ENCODE results near the gene SVEP1. TPM values are rescaled to one million over a fixed set of nuclear protein-coding genes. Genes with fewer than 3 reads are reported as not detected.

The SVEP1 gene
- polyA plus RNA-seq, 1 experiment = 24.8 TPM

- no peaks in the 10 kb centered on the region for H3K36me3 ChIP-seq (ENCODE audit: control insufficient read depth, insufficient read depth, low read length)
- no peak for DNase-seq (ENCODE audit: low read depth)
- H3K27me3 ChIP-seq (ENCODE audit: control insufficient read depth, insufficient read depth, low read length) = no peaks in the 10 kb centered on the region
- TF ChIP-seq CTCF (IDR thresholded peaks at IDR 0.05; ENCODE audit: insufficient read depth, low read depth, low read length) = no peak
- ChIA-PET POLR2A (no interaction called here), CTCF (no interaction called here)
- H3K4me3 ChIP-seq (ENCODE audit: low read depth, low read length) = no peak overlapping the region
These were observed 6.2 kb downstream of the SVEP1 start for GRCh38 chr9:110573305-110573704.

- Histone ChIP-seq H3K27me3 (ENCODE audit: control insufficient read depth, insufficient read depth, low read length) (no peaks in the 10 kb centered on the region), H3K36me3 (ENCODE audit: control insufficient read depth, insufficient read depth, low read length) (0 out of 2 replicates have a peak, but pooled peaks cover 3% of the 10 kb centered on the region), H3K4me3 (ENCODE audit: low read depth, low read length) (no peak overlapping the region)
- no peak for DNase-seq (ENCODE audit: low read depth)
- no peak for TF ChIP-seq CTCF (IDR thresholded peaks at IDR 0.05; ENCODE audit: insufficient read depth, low read depth, low read length)
- CTCF ChIA-PET = no interaction called here
- POLR2A ChIA-PET = no interaction called here
These were observed 7.6 kb downstream of the SVEP1 start for GRCh38 chr9:110571801-110572483.

- ChIA-PET CTCF (no interaction called here), POLR2A (no interaction called here)
- Histone ChIP-seq H3K36me3 (ENCODE audit: control insufficient read depth, insufficient read depth, low read length) (peaks cover 7% of the 10 kb centered on the region), H3K4me3 (ENCODE audit: low read depth, low read length) (no peak overlapping the region), H3K27me3 (ENCODE audit: control insufficient read depth, insufficient read depth, low read length) (no peaks in the 10 kb centered on the region)
- no peak for TF ChIP-seq CTCF (IDR thresholded peaks at IDR 0.05; ENCODE audit: insufficient read depth, low read depth, low read length)
- DNase-seq (ENCODE audit: low read depth) = no peak
These were observed 13.4 kb downstream of the SVEP1 start for GRCh38 chr9:110566156-110566555.

- H3K4me3 ChIP-seq (ENCODE audit: low read depth, low read length) = no peak overlapping the region
- no peak for TF ChIP-seq CTCF (IDR thresholded peaks at IDR 0.05; ENCODE audit: insufficient read depth, low read depth, low read length)
- peaks cover 5% of the 10 kb centered on the region for H3K36me3 ChIP-seq (ENCODE audit: control insufficient read depth, insufficient read depth, low read length)
- DNase-seq (ENCODE audit: low read depth) = no peak
- ChIA-PET CTCF (no interaction called here), POLR2A (no interaction called here)
- H3K27me3 ChIP-seq (ENCODE audit: control insufficient read depth, insufficient read depth, low read length) = no peaks in the 10 kb centered on the region
These were observed 17.7 kb downstream of the SVEP1 start for GRCh38 chr9:110561826-110562225.

- H3K27me3 ChIP-seq (ENCODE audit: control insufficient read depth, insufficient read depth, low read length) = no peaks in the 10 kb centered on the region
- TF ChIP-seq CTCF (IDR thresholded peaks at IDR 0.05; ENCODE audit: insufficient read depth, low read depth, low read length) = no peak
- H3K36me3 ChIP-seq (ENCODE audit: control insufficient read depth, insufficient read depth, low read length) = no peaks in the 10 kb centered on the region; the same call in 1 of the 2 replicates
- H3K4me3 ChIP-seq (ENCODE audit: low read depth, low read length) = no peak overlapping the region
- ChIA-PET POLR2A (no interaction called here), CTCF (no interaction called here)
- no peak for DNase-seq (ENCODE audit: low read depth)
These were observed 19.7 kb downstream of the SVEP1 start for GRCh38 chr9:110559869-110560268.

Data from BJ (cell line).